Stimulated activated naive CD8-positive, alpha-beta T cell treated with anti-CD3 and anti-CD28 coated beads, Interleukin-15, amount 100 ng/mL, for 72 hours (primary cell): ENCODE data around the gene CACNA1A.
"Not testable (repeated sequence)": the region's sequence is repeated elsewhere in the genome, so short reads cannot be mapped to it uniquely, and the experiment has no call there.

Source experiments
- ATAC-seq: fragments of 150-1000 bp; cut with Tn5 transposase; 2 replicates; pipeline ENCODE4 v1.10.0; 2021; ENCODE audit warnings: mild to moderate bottlenecking, moderate library complexity
- DNase-seq, 2 donors: peaks; one replicate each; pipeline ENCODE4 v3.0.0; 2021 to 2022
- H3K27ac Mint-ChIP-seq, 2 donors: one replicate each; pipeline ENCODE4 v1.8.0; 2022; ENCODE audit warnings: mild to moderate bottlenecking in 2 of 2, mixed read lengths in 2 of 2, moderate library complexity in 2 of 2
- H3K27me3 Mint-ChIP-seq: one replicate; pipeline ENCODE4 v1.8.0; 2022; ENCODE audit warnings: mixed read lengths
- H3K4me1 Mint-ChIP-seq: one replicate; pipeline ENCODE4 v1.8.0; 2022; ENCODE audit warnings: mild to moderate bottlenecking, mixed read lengths
- H3K4me3 Mint-ChIP-seq, 2 donors: one replicate each; pipeline ENCODE4 v1.8.0; 2022; ENCODE audit warnings: mild to moderate bottlenecking in 2 of 2, mixed read lengths in 2 of 2, moderate library complexity in 1 of 2
- H3K9me3 Mint-ChIP-seq, 2 donors: one replicate each; pipeline ENCODE4 v1.8.0; 2022; ENCODE audit warnings: mixed read lengths in 2 of 2

Gene CACNA1A

DNA sequence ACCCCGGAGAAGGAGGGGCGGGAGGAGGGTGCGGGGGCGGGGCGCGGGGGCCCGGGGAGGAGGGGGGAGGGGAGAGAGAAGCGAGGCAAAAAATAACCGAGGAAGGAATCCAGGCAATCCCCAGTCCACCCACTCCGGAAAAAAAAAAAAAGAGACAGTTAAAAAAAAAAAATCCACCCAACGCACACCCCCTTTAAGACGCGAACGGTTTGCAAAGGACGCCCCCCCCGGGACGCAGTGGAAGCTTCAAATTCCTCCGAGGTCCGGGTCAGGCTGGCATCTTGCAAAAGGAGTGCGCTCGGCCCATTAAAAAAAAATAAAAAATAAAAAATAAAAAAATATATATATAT is at the start of gene CACNA1A:
Gene CACNA1A (minus strand): TSS at position 9 of the 350 bp plus-strand sequence. CDS start 255 bp downstream, outside the sequence.
- no peak for ATAC-seq
- Mint-ChIP-seq H3K27me3 (peaks cover 85% of the 10 kb centered on the region), H3K4me1 (peaks cover 7% of the 10 kb centered on the region), H3K4me3 (peak within 1 kb of the TSS; percentile 30 to 72), H3K27ac (no peak within 1 kb of the TSS), H3K9me3 (no peaks in the 10 kb centered on the region)
- no peak for DNase-seq

GRCh38 chr19:13554506-13555240 is 48.4 kb upstream of the CACNA1A start:
- no peak overlapping the region for H3K27ac Mint-ChIP-seq

GRCh38 chr19:13553880-13554400 is 47.7 kb upstream of the CACNA1A start:
- DNase-seq (no peak), ATAC-seq (no peak)
- Mint-ChIP-seq H3K9me3 (no peaks in the 10 kb centered on the region), H3K27ac (no peak overlapping the region), H3K4me1 (no peaks in the 10 kb centered on the region), H3K4me3 (no peak overlapping the region), H3K27me3 (peaks cover 46% of the 10 kb centered on the region)

More at GRCh38 chr19:13554506-13555240, 48.4 kb upstream of the CACNA1A start:
- Mint-ChIP-seq H3K27me3 (peaks cover 46% of the 10 kb centered on the region), H3K9me3 (no peaks in the 10 kb centered on the region), H3K4me3 (no peak overlapping the region), H3K4me1 (no peaks in the 10 kb centered on the region)
- no peak for DNase-seq
- no peak for ATAC-seq

DNA sequence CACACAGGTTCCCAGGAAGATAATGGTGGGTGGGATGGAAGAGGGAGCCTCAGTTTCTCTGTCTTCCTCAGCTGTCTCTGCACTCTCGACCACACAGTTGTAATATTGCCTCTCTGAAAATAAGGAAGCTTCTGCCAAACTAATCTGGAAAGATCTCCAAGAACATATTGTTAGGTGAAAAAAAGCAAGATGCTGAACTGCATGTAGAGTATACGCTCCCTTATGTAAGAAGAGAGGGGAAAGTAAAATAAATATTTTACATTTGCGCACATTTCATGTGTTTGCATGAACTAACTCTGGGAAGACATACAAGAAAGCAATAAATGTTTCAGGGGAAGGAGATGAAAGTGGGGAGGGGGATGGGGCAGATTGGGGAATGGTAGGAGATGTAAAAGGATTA is 41.9 kb upstream of the CACNA1A start:
- H3K27ac Mint-ChIP-seq = no peak overlapping the region
- ATAC-seq = no peak
- no peak overlapping the region for H3K4me3 Mint-ChIP-seq
- H3K4me1 Mint-ChIP-seq = no peaks in the 10 kb centered on the region
- DNase-seq = no peak
- H3K27me3 Mint-ChIP-seq = peaks cover 17% of the 10 kb centered on the region
- H3K9me3 Mint-ChIP-seq = no peaks in the 10 kb centered on the region

DNA sequence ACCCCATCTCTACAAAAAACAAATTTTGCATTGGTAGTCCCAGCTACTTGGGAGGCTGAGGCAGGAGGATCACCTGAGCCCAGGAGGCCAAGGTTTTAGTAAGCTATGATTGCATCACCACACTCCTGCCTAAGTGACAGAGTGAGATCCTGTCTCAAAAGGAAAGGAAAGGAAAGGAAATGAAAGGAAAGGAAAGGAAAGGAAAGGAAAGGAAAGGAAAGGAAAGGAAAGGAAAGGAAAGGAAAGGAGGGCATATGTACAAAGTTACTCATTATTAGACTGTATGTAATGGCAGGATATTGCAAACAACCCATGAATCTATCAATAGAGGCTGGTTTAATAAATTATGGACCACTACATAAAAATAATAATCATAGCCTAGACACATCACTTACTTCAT is 40.8 kb upstream of the CACNA1A start:
- Mint-ChIP-seq H3K27me3 (peaks cover 15% of the 10 kb centered on the region), H3K9me3 (no peaks in the 10 kb centered on the region), H3K4me3 (no peak overlapping the region), H3K27ac (no peak overlapping the region), H3K4me1 (no peaks in the 10 kb centered on the region)
- no peak for ATAC-seq
- DNase-seq = no peak

- no peaks in the 10 kb centered on the region for H3K9me3 Mint-ChIP-seq
- ATAC-seq = no peak
These were observed 38.1 kb upstream of the CACNA1A start for GRCh38 chr19:13544423-13544822.

GRCh38 chr19:13541554-13541953 is 35.3 kb upstream of the CACNA1A start:
- no peak overlapping the region for H3K27ac Mint-ChIP-seq
- peaks cover 6% of the 10 kb centered on the region for H3K4me1 Mint-ChIP-seq
- ATAC-seq (no peak), DNase-seq (no peak)
- H3K4me3 Mint-ChIP-seq = no peak overlapping the region
- no peaks in the 10 kb centered on the region for H3K9me3 Mint-ChIP-seq
- H3K27me3 Mint-ChIP-seq = peaks cover 27% of the 10 kb centered on the region

More at GRCh38 chr19:13544423-13544822, 38.1 kb upstream of the CACNA1A start:
- Mint-ChIP-seq H3K27ac (no peak overlapping the region), H3K27me3 (peaks cover 16% of the 10 kb centered on the region), H3K4me3 (no peak overlapping the region), H3K4me1 (no peaks in the 10 kb centered on the region)
- no peak for DNase-seq

DNA sequence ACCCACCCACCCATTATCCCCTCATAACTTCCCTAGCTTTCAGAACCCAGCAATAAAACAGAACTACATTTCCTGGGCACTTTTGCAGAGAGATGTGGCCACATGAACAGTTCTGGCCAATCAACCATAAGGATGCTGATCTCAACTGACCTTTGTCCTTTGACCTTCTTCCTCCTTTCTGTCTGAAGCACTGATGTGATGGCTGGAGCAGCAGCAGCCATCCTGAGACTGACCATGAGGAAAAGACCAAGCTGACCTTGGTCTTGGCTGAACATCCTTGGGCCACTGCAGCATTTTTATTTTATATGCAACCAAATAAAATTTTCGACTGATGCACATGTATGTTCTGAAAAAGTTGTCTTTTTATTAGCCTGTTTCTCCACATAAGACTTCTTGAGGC is 33.1 kb upstream of the CACNA1A start:
- DNase-seq = no peak
- Mint-ChIP-seq H3K4me3 (no peak overlapping the region), H3K27ac (no peak overlapping the region), H3K9me3 (no peaks in the 10 kb centered on the region), H3K27me3 (peaks cover 28% of the 10 kb centered on the region), H3K4me1 (peaks cover 6% of the 10 kb centered on the region)
- no peak for ATAC-seq

GRCh38 chr19:13538601-13539253 is 32.4 kb upstream of the CACNA1A start:
- no peak for ATAC-seq
- no peak overlapping the region for H3K27ac Mint-ChIP-seq
- H3K4me1 Mint-ChIP-seq = peaks cover 6% of the 10 kb centered on the region
- no peak overlapping the region for H3K4me3 Mint-ChIP-seq
- H3K9me3 Mint-ChIP-seq = no peaks in the 10 kb centered on the region
- peaks cover 34% of the 10 kb centered on the region for H3K27me3 Mint-ChIP-seq
- no peak for DNase-seq

DNA sequence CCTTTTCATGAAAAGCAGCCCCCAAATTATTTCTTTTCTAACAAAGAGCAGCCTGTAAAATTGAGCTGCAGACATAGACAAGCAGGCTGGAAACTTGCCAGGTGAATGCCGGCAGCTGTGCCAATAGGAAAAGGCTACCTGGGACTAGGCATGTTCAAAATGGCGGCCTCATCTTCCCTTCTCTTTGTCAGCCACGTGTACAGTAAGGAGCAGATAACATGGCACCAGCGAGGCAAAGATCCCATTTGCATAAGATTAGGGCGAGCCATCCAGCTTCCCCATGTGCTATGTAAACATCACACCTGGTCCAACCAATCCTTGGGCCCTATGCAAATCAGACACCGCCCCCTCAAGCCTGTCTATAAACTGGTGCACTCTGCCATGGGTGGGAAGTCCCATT is 31.2 kb upstream of the CACNA1A start:
- Mint-ChIP-seq H3K9me3 (no peaks in the 10 kb centered on the region), H3K4me3 (no peak overlapping the region), H3K27ac (no peak overlapping the region), H3K27me3 (peaks cover 29% of the 10 kb centered on the region), H3K4me1 (peaks cover 6% of the 10 kb centered on the region)
- DNase-seq = no peak
- no peak for ATAC-seq

GRCh38 chr19:13530720-13531119 is 24.4 kb upstream of the CACNA1A start:
- Mint-ChIP-seq H3K9me3 (peaks cover 0 to 6% of the 10 kb centered on the region in 2 donors), H3K27ac (no peak overlapping the region), H3K27me3 (peaks cover 41% of the 10 kb centered on the region), H3K4me1 (no peaks in the 10 kb centered on the region), H3K4me3 (no peak overlapping the region)
- DNase-seq = no peak
- ATAC-seq = no peak

- peaks cover 50% of the 10 kb centered on the region for H3K27me3 Mint-ChIP-seq
- not testable (repeated sequence) for ATAC-seq, H3K9me3 Mint-ChIP-seq, DNase-seq, H3K4me3 Mint-ChIP-seq, H3K4me1 Mint-ChIP-seq, H3K27ac Mint-ChIP-seq
These were observed 23.4 kb upstream of the CACNA1A start for GRCh38 chr19:13529721-13530120.

- no peak for DNase-seq
- Mint-ChIP-seq H3K27ac (no peak overlapping the region), H3K4me1 (no peaks in the 10 kb centered on the region), H3K9me3 (peaks cover 4 to 13% of the 10 kb centered on the region in 2 donors), H3K4me3 (no peak overlapping the region), H3K27me3 (peaks cover 55% of the 10 kb centered on the region)
- ATAC-seq = no peak
These were observed 20.3 kb upstream of the CACNA1A start for GRCh38 chr19:13526552-13526951.

DNA sequence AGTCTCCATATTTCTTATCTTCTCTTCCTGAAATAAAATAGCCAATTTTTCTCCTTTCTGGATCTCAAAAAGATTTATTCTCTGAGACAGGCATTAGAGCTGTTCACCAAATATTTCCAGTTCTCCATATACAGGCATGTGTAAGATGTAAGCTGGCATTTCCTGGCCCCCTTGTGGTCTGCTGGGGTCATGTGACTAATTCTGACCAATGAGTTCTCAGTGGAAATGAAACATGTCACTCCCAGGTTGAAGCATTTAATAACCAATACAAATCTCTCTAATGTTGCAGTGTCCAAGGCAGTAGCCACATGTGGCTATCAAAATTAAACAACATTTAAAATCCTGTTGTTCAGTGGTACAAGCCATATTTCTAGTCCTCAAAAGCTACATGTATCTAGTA is 14.8 kb upstream of the CACNA1A start:
- H3K27me3 Mint-ChIP-seq = peaks cover 49% of the 10 kb centered on the region
- peaks cover 13 to 25% of the 10 kb centered on the region in 2 donors for H3K9me3 Mint-ChIP-seq
- DNase-seq = no peak
- no peak overlapping the region for H3K27ac Mint-ChIP-seq
- H3K4me3 Mint-ChIP-seq = no peak overlapping the region
- ATAC-seq = no peak
- H3K4me1 Mint-ChIP-seq = no peaks in the 10 kb centered on the region

DNA sequence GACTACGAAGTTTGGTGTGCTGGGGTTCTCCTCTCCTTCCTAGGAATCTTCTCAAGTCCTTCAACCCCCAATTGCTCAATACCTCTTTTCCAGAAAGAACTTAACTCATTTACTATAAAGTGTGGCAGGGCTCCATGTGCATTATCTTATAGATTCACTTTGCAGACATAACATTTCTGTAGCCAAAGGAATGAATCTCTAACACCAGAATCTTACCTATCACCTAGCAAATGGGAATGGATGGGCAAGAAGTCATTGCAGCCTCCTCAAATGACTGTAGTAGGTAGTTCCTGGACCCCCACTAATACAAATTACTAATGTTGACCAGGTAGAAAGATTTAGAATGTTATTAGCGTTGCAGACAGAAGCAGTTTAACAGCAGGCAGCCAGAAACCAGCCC is 5.7 kb upstream of the CACNA1A start:
- H3K27ac Mint-ChIP-seq = no peak overlapping the region
- no peak for ATAC-seq
- peaks cover 6% of the 10 kb centered on the region for H3K4me1 Mint-ChIP-seq
- H3K9me3 Mint-ChIP-seq = no peaks in the 10 kb centered on the region
- no peak for DNase-seq
- H3K4me3 Mint-ChIP-seq = no peak overlapping the region
- peaks cover 67% of the 10 kb centered on the region for H3K27me3 Mint-ChIP-seq

DNA sequence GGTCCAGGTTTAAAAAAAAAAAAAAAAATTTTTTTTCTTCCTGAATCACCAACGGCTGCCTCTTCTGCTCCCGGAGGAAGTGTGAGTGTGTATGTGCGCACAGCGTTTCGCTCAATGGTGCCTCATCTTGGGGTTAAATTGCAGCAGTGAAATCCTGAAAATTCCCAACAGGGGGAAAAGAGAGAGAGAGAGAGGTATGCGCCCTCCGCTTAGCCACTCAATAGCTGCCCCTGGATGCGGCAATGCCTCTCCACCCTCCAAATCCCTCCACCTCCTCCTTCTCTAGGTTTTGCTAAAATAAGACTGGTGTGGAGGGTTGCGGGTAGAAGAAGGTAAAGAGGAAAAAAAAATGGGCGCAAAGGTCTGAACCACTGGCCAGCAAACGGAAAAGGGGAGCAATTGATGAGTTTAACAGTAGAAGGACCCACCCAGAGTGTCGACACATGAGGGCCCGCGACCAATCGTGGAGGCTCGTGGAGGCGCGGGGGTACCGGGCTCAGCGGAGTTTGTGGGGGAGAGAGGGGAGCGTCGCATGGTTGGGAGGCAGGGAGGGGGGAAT is 853 bp upstream of the CACNA1A start:
- Mint-ChIP-seq H3K27me3 (peaks cover 91% of the 10 kb centered on the region), H3K4me3 (peak overlapping the region in 1 of 2 donors; percentile 30), H3K4me1 (peaks cover 7% of the 10 kb centered on the region), H3K27ac (no peak overlapping the region), H3K9me3 (no peaks in the 10 kb centered on the region)
- no peak for DNase-seq
- no peak for ATAC-seq
